Nucleus accumbens (tissue), 56 donors: ENCODE results near the gene GRIK5.
A peak's percentile ranks its signal among the peaks of the same experiment; 100 is the strongest.
"Not testable (repeated sequence)": the region's sequence is repeated elsewhere in the genome, so short reads cannot be mapped to it uniquely, and the experiment has no call there.

Source experiments
- DNase-seq, 56 donors: peaks; one replicate each; lab custom pipeline; 2025; lab: John Stamatoyannopoulos, UW

Gene GRIK5

DNA sequence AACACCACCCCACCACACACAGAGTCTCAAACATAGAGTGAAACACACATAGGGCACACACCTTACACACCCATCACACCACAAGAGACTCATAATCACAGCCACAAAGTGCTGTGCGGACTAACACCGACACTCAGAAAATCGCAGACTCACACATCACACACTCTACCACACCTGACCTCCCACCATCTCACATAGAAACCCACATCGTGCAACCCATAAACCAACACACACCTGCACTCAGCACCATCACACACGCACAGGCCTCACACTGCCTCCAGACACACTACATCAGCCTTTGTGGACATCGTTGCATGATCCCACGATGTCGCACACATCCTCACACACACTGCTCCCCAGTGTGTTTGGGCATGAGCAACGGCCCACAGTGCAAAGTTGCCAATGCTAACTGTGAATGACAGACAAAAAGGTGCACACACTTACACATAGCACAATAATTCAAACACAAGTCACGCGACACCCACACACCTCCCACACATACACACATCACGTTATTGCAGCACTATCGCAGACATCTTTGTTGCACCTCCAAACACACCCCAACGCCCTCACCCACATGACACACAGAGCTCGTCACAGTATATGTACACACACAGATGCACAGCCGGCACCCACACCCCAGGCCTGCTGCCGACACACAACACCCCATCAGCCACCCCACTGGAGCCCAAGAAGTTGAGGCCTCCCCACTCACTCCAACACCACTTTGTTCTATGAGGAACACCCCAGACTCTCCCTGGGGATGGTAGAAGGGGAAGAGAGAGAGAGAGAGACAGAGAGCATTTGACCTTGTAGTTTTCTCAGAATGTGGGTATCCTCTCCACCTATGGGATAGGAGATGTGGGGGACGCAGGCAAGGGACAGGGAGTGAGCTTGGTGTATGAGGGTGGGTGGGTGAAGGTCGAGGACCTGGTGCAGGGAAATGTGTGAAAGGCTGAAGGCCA is 74.7 kb downstream of the GRIK5 start:
- DNase-seq, result peak in 30 of 56 donors; percentile 11 to 75 (median 46)

DNA sequence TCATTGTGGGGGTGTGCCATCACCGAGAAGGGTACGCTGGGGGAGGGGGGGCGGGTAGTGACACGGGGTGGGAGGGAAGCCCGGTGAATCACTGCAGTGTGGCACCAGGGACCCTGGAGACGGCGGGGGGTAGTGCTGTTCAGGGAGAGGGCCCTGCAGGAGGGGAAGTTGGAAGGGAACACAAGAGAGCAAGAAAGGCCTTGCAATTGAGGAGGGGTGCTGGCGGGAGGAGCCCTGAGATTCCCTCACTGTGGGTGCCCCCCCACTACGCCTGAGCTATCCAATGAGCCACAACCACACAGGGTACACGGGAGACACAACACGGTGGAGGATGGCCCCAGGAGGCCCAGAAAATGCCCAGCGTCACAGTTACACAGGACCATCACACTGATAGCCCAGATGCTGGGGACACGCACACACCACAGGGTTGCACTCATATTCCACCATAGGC is 75.5 kb downstream of the GRIK5 start:
- DNase-seq, result peak in 19 of 56 donors; percentile 27 to 79 (median 58)

GRCh38 chr19:41993612-41994483 is 76.2 kb downstream of the GRIK5 start, which contains the start of gene ATP1A3:
Gene ATP1A3 (minus strand): TSS chr19:41994230. CDS start chr19:41994076, 154 bp downstream.
- peak in 44 of 56 donors; percentile 9 to 81 (median 50) for DNase-seq

- DNase-seq, result not testable (repeated sequence)
Observed at GRCh38 chr19:41991925-41992569, 78.0 kb downstream of the GRIK5 start.

- no peak for DNase-seq
Observed at GRCh38 chr19:41991025-41991424, 79.0 kb downstream of the GRIK5 start.

GRCh38 chr19:41990615-41991014 is 79.4 kb downstream of the GRIK5 start:
- DNase-seq, result no peak

GRCh38 chr19:41990028-41990427 is 80.0 kb downstream of the GRIK5 start:
- DNase-seq, result no peak

DNA sequence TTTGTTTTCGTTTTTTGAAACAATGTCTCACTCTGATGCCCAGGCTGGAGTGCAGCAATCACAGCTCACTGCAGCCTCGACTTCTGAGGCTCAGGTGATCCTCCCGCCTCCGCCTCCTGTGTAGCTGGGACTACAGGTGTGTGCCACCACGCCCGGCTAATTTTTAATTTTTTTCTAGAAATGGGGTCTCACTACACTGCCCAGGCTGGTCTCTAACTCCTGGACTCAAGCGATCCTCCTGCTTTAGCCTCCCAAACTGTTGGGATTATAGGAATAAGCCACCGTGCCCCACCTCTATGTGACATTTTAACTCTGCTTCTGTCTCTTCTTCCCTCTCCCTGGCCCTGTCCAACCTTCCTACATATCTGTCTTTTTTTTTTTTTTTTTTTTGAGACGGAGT is 81.1 kb downstream of the GRIK5 start:
- DNase-seq, result no peak

GRCh38 chr19:41987141-41987860 is 82.7 kb downstream of the GRIK5 start:
- no peak for DNase-seq

- DNase-seq, result no peak
Observed at GRCh38 chr19:41984961-41985360, 85.0 kb downstream of the GRIK5 start.

DNA sequence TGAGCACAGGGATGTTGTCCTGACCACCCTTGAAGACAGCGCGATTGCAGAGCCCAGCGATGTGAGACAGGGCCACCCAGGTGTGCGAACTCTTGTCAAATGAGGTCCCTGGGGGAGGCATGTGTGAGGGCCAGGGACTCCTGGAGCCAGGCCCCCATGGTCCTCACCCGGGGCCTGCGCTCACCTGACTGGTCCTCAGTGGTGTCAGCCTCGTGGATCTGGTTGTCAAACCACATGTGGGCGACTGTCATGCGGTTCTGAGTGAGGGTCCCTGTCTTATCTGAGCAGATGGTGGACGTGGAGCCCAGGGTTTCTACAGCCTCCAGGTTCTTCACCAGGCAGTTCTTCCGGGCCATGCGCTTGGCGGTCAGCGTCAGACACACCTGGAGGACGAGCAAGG is 88.3 kb downstream of the GRIK5 start:
- DNase-seq, result no peak

DNA sequence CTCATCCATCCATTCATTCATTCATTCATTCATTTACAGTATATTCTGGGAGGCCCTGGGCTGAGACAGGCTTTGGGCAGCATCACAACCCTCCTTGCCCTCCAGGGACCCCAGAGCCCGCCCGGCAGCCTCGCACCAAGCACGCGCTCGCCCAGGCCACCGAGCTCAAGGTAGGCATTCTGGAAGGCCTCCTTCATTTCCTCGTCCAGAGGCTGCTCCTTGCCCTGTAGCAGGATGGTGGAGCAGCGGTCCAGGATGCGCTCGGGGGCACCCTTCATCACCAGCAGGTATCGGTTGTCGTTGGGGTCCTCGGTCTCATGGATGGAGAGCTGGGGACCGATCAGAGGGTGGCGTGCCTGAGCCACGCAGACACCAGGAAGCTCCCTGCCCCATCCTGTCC is 91.5 kb downstream of the GRIK5 start:
- DNase-seq, result no peak

GRCh38 chr19:41977916-41978315 is 92.1 kb downstream of the GRIK5 start:
- no peak for DNase-seq

DNA sequence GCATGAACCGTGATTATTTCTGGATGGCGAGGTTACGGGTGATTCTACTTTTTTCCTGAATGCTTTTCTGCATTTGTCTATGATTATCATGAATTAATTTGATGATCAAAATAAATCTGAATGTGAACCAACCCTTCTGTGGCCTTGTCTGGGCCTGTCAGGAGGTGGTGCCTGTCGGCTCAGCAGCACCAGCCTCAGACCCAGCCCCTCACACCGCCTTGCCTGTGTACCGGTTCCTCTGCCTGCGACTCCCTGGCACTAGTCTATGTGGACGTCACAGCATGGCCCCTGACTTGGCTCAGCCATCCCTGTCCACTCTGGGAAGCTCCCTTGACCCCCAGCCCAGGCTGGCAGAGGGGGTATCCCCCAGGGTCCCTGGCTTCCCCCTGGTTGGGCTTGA is 95.4 kb downstream of the GRIK5 start:
- no peak for DNase-seq

DNA sequence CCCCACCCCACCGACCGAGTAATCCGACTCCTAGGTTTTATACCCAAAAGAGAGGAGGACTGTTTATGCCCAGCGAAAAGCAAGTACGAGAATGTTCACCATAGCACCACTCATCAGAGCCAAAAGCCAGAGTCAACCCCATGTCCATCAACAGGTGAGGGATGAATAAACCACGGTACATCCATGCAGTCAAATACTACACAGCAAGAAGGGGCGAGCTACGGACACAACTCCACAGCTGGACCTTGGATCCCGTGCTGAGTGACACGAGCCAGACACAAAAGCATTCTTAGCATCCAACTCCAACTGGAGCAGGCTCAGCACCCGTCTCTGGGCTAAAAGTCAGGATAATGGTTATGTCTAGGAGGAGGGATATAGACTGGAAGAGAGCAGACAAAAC is 98.6 kb downstream of the GRIK5 start:
- no peak for DNase-seq

DNA sequence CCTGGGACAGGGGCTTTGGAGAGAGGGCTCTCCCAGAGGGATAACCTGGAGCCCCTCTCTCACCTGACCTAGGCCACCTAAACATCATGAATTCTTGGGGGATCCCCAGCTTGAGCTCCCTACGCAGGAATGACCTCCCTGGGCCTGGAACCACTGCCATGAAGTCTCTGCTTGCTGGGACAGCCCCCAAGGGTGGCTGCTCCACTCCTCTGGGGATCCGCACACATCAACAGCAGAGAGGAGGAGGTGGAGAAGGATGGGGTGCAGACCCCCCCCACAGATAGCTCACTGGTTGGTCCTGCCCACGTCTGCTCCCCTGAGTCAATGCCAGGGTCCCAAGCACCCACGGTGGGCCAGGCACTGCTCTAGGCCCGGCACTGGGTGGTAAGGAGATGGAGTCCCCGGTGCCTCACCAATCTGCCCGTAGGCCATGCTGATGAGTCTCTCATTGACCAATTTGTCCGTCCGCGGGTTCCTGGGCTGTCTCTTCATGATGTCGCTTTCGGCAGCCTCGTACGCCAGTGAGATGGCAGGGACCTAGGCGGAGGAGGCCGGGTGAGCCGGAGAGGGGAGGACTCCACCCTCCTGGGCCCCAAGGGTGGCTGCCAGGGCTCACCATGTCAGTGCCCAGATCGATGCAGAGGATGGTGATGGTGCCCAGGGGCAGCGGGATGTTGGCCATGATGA is 100.1 kb downstream of the GRIK5 start:
- DNase-seq, result no peak

DNA sequence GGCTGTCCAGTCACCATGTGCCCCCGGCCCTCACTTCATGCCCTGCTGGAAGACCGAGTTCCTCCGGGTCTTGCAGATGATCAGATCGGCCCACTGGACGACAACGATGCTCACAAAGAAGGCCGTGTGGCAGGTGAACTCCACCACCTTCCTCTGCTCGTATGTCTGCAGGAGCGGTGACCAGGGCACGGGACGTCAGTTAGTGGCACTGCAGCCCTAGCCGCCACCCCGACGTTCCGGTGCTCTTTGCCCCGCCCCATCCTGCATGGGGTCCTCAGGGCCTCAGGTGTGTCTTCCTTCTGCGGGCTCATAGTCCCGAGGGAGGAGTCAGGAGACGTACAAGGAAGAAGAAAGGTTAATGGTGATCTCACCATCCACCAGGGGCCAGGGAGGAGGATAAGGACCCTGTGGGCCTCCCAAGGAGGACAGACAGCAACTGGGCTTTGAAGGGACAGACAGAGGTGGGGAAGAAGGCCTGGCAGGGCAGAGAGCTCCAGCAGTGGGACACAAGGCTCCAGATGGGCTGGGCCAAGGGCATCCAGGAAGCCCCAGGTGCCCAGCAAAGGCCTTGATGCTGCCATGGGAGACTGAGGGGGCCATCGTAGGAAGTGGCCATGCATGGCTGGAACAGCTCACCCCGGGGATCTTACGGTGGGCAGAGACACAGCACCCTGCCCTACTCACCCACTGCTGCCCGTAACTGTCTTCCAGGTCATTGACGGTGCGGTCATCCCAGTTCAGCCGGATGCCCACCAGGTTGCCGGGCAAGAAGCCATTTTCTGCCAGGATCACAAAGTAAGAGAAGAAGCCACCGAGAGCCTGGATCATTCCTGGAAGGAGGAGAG is 101.0 kb downstream of the GRIK5 start:
- no peak for DNase-seq

- DNase-seq, result no peak
Observed at GRCh38 chr19:41967054-41967783, 102.8 kb downstream of the GRIK5 start.
